ENCODE results near the gene ROBO2. TPM values are rescaled to one million over a fixed set of nuclear protein-coding genes. Genes with fewer than 3 reads are reported as not detected.

Gene ROBO2
- total RNA-seq, 2 donors from 2014 or later, result 1.4 to 3.4 TPM

DNA sequence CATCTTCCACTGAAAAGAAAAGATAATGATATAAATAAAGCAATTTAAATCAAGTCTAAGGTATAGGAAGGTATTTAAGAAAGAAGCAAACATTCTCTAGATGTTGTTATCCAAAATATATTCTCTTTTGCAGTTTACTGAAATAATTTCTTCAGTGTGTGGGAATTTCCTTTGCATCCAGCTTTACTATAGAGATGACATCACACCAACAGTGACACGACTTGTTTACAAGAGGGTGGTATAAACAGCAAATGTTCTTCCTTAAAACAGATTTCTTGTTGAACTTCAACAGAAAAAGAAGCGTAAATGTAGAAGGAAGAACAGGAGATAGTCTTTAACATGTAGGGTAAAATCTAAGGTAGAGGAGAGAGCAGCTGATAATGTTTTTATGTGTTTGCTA, 202.5 kb downstream of the ROBO2 start:
- intact Hi-C loops (cut with DNase I), result no loop called here
- no peak for DNase-seq (ENCODE audit: low spot score)

DNA sequence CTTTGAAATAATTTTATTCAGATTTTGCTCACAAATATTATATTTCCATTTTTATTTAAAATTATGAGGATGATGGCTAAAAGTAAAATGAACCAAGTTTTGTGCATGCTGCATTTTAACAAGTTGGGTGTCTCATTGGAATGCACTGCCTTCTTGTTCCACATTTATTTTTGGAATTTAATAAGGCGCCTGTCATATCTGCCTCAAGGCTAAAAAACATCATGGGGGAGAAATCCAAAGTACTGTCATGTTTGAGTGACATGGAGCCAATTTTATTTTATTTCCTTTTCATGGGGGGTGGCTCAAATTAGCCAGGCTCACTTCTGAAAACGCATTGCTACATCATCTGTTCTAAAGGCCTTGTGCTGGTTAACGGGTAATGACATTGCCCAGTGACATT, 205.1 kb downstream of the ROBO2 start:
- intact Hi-C loops (cut with DNase I), result no loop called here
- DNase-seq (ENCODE audit: low spot score), result no peak

DNA sequence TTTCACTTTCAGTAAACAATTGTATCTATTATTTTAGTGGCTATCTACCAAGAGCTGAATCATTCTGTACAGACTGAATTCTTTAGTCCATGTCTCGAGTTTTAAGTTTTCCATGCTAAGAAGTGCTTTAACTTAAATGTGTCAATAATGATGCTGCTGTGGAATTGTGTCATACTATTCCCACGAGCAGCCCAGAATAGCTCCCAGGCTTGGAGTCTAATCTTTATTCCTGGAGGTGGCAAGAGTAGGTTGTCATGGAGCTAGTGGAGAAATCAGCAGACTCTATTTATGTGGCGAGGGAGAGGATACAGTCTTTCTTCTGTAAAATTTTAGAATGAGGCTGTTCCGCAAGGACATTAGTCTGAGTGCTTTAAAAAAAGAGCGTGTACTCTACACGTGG, 207.2 kb downstream of the ROBO2 start:
- intact Hi-C loops (cut with DNase I), result no loop called here
- no peak for DNase-seq (ENCODE audit: low spot score)

DNA sequence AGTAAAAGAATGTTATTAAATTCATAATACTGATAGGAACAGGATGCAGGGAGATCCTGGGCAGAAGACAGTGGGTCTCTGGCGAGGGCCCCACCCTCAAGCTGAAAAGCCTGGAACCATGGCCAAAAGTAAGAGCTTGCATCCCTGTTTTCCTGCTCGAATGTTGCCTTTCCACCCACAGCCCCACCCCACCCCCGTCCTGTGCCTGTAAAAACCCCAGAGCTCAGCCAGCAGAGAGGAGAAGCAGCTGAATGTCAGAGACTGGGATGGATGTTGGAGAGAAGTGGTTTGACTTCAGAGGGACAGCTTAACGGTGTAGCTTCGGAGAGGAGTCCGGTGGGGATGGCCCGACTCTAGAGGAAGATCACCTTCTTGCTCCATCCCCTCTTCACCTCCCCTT, 207.9 kb downstream of the ROBO2 start:
- intact Hi-C loops (cut with DNase I), result no loop called here
- no peak for DNase-seq (ENCODE audit: low spot score)

DNA sequence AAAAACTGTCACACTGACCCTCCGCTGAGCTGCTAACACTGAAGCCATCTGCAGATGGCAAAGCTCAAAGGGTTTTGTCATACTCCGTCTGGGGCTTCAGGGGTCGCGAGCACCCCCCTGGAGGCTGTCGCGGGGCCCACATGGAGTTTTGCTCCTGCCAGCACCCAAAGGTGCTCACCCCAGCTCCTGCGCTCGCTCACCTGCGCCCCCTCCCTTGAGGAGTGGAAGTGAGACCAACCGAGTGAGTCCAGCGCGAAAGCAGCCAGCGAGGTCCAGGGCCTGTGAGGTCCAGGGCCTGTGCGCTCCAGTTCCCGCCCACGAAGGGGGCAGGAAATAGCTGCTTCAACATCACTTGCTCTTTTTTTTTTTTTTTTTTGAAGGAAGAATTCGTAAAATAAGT, 208.5 kb downstream of the ROBO2 start:
- intact Hi-C loops (cut with DNase I), result no loop called here
- no peak for DNase-seq (ENCODE audit: low spot score)

DNA sequence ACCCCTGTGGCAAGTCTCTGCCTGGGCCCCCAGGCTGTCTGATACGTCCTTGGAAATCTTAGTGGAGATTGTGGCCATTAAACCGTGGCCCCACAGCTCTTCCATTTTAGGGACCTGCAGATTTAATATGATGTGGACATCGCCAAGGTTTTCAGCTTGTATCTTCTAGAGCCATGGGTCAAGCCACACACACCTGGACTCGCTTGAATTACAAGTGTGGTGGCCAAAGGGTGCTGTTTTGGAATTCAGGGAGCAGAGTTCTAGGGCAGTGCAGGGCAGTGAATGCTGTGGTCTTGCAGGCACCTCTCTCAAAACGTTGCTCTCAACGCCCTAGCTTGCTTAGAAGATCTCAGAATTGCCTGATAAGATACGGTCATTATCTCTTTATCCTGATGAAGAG, 211.2 kb downstream of the ROBO2 start:
- intact Hi-C loops (cut with DNase I), result no loop called here

DNA sequence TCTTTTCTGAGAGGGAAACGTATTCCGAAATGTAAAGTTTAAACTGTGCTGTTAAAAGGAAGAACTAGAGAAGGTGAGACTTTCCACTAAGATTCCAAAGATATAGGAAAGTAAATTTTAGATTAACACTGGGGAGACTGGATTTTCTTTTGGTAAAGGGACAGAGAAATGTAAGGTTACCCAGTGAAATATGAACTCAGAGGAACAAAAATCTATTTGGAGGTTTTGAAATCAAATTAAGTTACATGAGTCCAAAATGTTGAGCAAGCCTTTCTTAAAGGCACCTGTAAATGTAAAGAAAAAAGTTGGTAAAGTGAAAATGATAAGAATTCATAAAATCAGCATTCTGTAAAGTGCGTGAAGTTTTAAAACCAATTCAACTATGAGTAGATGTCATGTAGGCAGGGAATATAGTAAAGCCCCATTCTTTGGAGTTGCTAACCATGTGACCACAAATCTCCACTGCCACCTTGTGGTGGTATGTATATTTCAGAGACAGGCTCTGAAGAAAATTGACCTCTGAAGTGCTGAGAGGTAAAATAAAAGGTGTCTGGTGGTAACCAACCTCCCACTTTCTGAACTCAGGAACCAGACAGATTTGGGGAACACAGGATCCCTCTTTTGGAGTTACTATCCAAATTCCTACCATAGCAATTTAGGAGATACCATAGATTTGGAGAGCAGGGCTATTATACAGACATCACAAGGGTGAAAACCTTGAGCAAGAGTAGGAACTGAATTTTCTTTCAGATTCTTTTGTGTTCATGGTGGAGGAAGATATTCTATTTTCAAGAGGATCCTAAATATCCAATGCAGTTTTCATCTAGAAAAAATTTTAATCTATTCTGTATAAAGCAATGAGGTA, 215.3 kb downstream of the ROBO2 start:
- intact Hi-C loops (cut with DNase I), result no loop called here

More for the DNA sequence above, 211.2 kb downstream of the ROBO2 start:
- no peak for DNase-seq (ENCODE audit: low spot score)

DNA sequence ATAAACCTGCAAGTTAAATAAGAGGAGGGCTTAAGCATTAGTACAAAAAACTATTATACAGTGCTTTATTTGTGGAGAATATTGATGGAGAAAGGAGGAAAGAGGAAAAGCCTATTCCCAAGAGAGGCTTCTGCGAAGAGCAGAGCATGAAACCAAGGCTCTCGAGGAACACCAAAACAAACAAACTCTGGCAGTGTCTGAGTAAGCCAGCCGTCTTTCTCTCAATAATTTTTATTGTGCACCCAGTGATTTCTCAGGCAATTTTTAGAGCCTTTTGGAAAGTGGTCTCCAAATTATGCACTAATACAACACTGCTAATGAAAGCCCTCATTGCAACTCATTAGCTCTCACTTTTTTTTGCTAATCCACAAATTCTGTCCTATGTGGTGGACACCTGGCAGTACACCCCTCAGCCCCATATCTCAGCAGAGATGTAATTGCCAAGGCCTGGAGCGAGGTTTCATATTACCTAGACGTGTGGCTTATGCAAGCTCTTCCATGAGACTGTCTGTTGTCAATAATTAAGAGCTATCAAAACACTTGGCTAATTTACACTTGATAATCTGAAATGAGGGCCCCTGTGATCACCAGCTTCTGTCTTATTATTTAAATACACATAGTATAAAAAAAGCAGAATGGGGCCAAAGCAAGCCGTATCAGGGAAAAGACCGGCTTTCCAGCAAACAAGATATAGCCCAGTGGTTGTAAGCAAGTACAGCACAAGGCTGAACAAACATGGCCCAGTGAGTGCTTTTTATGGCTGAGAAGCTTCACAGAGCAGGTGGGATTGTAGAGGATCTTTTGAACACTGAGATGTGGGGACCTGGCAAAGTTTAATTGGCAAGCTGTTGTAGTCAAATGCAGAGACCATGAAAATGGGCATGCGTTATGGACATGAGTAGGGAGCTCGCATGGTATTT, 216.9 kb downstream of the ROBO2 start:
- DNase-seq (ENCODE audit: low spot score), result no peak
- intact Hi-C loops (cut with DNase I), result no loop called here

More for the DNA sequence above, 215.3 kb downstream of the ROBO2 start:
- no peak for DNase-seq (ENCODE audit: low spot score)

DNA sequence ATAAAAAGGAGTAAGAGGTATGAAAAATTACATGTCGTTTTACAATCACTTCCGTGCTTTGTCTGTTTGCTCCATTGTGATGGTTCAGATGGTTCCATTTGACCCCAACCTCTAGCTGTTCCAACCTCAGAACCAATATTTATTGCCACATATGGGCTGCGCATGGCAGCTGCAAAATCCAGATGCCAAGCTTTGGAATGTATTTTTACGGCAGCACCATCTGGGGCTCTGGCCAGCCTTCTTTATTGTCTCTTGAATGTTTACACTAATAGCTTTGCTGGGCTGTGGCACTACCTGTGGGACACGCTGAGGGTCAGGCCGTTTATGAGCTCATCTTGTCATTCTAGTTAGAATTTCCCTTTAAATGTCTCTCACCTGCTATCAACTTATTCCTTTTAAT, 219.8 kb downstream of the ROBO2 start:
- intact Hi-C loops (cut with DNase I), result no loop called here
- no peak for DNase-seq (ENCODE audit: low spot score)

DNA sequence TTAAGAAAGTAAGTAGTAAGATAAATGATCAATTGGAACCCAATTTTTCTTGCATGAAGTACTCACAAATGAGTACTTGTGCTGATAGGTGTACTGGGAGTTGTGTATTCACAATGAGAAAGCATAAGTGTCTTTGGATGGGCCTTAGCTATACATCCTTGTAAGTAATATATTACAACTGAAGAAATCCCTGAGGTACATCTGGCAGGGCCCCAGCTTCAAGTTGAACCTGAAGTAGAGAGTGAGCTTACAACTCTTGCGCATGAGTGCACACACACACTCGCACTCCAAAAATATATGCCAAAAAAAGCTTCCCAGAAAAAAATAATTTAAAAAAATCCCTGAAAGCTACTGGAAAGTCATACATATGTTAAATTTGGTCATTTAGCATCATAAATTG, 222.5 kb downstream of the ROBO2 start:
- intact Hi-C loops (cut with DNase I), result no loop called here
- no peak for DNase-seq (ENCODE audit: low spot score)

DNA sequence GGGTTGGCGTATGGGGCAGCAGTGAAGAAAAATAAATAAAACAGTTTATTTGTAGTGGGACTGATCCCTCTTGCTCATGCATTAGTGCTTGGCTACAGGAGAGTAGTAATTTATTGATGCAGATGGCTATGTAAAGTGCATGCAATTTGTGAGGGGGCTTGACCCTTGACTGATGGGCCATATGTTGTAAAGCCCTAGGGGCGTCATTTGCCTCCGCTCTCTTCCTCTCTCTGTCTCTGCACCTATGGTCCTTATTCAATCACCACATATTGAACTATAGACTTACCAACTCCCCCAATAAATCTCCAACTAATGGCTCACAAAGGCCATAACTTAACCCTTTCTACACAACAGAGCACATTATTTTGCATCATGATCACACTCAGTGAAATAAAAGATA, 227.7 kb downstream of the ROBO2 start:
- intact Hi-C loops (cut with DNase I), result no loop called here
- no peak for DNase-seq (ENCODE audit: low spot score)

DNA sequence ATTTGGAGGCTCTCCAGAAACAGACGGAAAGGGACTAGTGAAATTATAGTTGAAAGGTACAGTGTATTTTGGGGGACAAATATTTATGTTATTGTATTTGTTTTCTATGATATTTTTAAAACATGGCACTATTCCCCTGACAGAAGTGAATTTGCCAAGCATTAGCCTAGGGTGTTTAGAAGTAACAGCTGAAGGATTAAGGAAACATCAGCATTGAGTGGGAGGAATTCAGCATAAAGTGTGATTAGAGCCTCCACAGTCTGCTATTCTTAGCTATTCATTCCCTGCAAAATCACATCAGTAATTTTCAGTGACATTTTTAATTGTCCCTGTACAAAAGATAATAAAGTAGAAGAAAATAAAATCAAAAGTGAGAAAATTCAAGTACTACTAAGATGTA, 231.4 kb downstream of the ROBO2 start:
- DNase-seq (ENCODE audit: low spot score), result no peak
- intact Hi-C loops (cut with DNase I), result no loop called here

DNA sequence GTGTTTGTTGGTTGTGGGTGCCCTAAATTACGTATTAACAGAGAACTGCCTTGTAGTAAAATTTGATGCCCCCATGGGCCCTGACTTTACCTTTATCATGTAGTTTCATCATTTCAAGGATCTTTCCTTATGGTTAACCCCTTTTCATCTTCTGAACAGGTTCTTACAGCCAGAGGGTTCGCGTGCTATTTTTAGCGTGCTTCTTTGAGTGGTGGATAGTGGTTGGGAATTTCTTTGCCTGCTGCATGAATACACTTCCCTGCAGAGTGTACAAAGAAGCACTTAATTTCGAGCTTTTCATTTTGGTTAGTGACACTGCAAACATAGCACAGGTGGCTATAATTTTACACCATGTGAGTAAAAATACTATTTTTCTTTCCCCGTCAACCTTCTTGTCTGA, 231.8 kb downstream of the ROBO2 start:
- intact Hi-C loops (cut with DNase I), result no loop called here
- DNase-seq (ENCODE audit: low spot score), result no peak

DNA sequence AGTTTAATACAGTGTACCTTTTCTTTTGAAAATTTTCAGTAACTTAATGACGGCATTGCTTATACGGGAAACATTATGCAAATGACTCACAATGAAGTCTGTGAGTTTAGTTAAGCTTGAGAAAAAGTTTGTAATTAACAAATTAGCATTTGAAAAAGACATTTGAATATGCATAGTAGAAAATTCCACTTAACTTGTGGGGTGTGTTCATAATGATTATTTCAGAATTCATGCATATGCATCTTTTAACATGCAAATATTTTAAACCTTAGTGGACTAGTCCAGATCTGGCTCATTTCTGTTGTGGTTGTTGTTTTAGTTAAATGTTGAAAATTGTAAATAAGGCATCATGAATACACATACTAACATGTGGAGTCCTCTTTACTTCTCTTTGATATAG, 239.4 kb downstream of the ROBO2 start:
- DNase-seq (ENCODE audit: low spot score), result no peak
- intact Hi-C loops (cut with DNase I), result no loop called here

DNA sequence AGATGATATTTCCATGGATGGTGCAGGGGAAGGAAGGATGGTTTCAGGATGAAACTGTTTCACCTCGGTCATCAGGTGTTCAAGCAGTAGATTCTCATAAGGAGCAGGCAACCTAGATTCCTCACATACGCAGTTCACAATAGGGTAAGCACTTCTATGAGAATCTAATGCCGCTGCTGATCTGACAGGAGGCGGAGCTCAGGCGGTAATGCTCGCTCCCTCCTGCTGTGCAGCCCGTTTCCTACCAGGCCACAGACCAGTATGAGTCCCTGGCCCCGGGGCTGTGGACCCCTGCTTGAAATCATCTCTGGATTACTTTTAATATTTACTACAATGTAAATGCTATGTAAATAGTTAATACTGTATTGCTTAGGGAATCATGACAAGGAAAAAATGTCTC, 241.8 kb downstream of the ROBO2 start:
- no peak for DNase-seq (ENCODE audit: low spot score)
- intact Hi-C loops (cut with DNase I), result no loop called here

DNA sequence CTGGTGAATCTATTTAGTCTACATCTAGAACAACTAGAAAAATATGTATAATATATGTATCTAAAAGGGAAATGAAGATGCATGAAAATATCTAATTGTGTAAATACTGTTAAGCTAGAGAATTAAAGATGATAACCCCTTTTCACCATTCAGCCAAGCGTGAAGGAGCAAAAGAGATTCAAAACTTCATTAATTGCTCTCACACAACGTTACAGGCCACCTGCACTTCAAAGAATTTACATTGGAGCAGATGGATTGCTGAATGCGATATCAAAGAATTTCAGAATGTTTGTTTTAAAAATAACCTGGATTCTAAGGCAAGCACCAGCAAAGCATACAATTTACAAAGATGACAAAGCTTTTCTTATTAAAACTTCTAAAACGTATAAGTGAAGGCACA, 243.2 kb downstream of the ROBO2 start:
- intact Hi-C loops (cut with DNase I), result no loop called here
- no peak for DNase-seq (ENCODE audit: low spot score)

DNA sequence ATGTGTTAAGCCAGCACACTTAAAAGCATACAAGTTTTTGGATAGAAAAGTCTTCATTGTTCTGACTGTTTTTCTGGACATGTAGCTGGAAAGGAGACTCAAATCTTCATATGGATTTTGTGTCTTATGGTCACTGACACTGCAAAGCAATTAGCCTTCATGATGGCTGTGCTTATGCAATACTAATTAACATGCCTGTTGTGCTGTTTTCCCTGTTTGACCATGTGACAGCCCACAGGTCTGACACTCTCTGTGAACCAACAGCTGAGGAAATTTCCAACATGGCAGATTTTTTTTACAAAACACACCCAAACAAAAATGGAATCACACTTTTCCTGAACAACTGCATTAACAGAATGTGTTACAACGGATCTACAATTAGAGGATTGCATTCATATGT, 248.4 kb downstream of the ROBO2 start:
- no peak for DNase-seq (ENCODE audit: low spot score)
- intact Hi-C loops (cut with DNase I), result no loop called here

DNA sequence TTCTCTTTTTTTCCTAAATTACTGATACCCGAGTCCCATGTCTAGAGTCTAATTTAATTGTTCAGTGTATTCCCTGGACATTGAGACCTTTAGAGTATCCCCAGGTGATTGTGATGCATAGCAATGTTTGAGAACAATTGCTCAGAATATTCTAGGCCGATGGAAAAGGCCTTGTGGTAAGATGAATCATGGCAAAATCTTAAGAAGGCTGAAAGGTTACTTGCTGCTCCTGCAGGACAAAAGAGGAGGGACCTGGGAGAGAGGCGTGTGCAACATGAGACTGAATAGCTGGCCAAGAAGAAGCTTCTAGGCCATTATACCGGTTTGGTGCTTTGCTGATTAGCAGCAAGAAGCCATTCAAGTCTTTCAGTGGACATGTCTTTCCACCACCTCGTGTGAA, 256.6 kb downstream of the ROBO2 start:
- no peak for DNase-seq (ENCODE audit: low spot score)
- intact Hi-C loops (cut with DNase I), result no loop called here

DNA sequence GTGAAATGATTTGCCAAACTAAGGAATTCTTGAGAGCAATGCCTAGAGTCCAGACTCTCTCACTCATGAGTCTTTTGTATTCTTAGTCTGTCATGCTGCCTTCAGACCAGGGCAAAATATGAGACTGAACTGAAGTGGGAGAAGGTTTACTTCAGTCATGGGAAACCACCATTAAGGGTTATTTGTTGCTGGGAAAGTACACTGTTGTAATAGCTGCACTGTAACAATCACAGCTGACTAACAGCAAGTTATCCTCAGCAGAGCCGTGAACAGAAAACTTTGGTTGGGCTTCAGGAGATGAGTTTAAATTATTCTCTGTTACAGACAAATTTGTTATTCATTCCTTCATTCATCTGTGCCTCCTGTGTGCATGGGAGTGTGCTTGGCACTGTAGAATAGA, 258.5 kb downstream of the ROBO2 start:
- intact Hi-C loops (cut with DNase I), result no loop called here
- no peak for DNase-seq (ENCODE audit: low spot score)

DNA sequence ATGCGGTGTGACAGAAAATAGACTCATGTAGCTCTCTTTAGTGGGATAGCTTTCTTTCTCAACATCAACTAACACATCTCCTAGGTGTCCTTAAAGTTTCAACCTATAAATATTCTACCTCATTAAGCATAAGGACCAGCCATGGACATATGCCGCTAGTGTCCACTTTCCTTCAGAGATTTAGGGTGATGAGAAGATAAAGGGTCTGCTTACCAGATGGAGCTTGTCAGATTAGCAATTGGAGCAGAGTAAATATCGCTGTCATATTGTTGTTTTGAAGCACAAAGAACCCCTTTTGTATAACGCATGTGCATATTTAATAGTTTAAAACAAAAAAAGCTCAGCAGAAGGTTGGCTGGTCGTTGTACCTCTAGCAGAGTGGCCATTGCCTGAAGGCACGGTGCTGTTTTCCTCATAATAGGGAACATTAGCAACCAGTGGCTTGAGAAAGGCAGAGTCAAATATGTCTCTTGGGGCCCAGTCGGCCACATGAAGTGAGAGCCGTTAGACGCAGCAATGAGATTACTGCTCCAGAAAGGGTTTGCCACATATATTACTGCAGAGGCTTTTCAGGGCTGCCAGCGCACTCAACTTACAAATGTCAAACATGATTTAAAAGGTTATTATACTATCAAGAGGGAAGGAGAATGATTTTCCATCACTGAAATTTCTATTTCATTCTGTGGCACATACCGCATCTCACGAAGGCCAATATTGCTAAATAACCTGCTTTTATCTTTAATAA, 264.2 kb downstream of the ROBO2 start:
- intact Hi-C loops (cut with DNase I), result no loop called here
- no peak for DNase-seq (ENCODE audit: low spot score)

Measured in posterior vena cava (tissue), 2 donors.